ENCODE results near the gene ARHGEF11.

- no peak for TF ChIP-seq CTCF (IDR thresholded peaks at IDR 0.05; ENCODE audit: low read depth, low read length, poor library complexity, severe bottlenecking)
- TF ChIP-seq EZH2phosphoT487 (IDR thresholded peaks at IDR 0.05; ENCODE audit: borderline replicate concordance, low read length) = no peak
These were observed 131.6 kb downstream of the ARHGEF11 start for GRCh38 chr1:156913809-156914387.

Measured in DOHH2 (cell line).